COLO829 (cell line): ENCODE results near the gene CAMK1D.

ENCODE experiments used
- DNase-seq: peaks from one replicate; pipeline ENCODE4 v3.0.0; 2012; ENCODE audit warnings: low spot score

CAMK1D gene

GRCh38 chr10:12499076-12499986 lies 150.0 kb downstream of the CAMK1D start:
- DNase-seq: no peak

- no peak for DNase-seq
Measured at GRCh38 chr10:12500381-12501303, 151.3 kb downstream of the CAMK1D start.

- DNase-seq: no peak
Measured at GRCh38 chr10:12501324-12501723, 152.0 kb downstream of the CAMK1D start.

GRCh38 chr10:12501841-12502525 lies 152.6 kb downstream of the CAMK1D start:
- DNase-seq: no peak

GRCh38 chr10:12502526-12503274 lies 153.4 kb downstream of the CAMK1D start:
- DNase-seq: no peak

GRCh38 chr10:12503311-12503710 lies 154.0 kb downstream of the CAMK1D start:
- DNase-seq: no peak

- no peak for DNase-seq
Measured at GRCh38 chr10:12504176-12504575, 154.8 kb downstream of the CAMK1D start.

- no peak for DNase-seq
Measured at GRCh38 chr10:12504628-12505027, 155.3 kb downstream of the CAMK1D start.

GRCh38 chr10:12505683-12506082 lies 156.3 kb downstream of the CAMK1D start:
- no peak for DNase-seq

GRCh38 chr10:12507165-12507850 lies 158.0 kb downstream of the CAMK1D start:
- no peak for DNase-seq

- no peak for DNase-seq
Measured at GRCh38 chr10:12508165-12508564, 158.8 kb downstream of the CAMK1D start.

GRCh38 chr10:12509016-12509793 lies 159.9 kb downstream of the CAMK1D start:
- no peak for DNase-seq

- DNase-seq: no peak
Measured at GRCh38 chr10:12509794-12510100, 160.4 kb downstream of the CAMK1D start.

GRCh38 chr10:12510501-12510941 lies 161.2 kb downstream of the CAMK1D start:
- DNase-seq: no peak

GRCh38 chr10:12510984-12511383 lies 161.6 kb downstream of the CAMK1D start:
- DNase-seq: no peak

GRCh38 chr10:12511651-12512050 lies 162.3 kb downstream of the CAMK1D start:
- no peak for DNase-seq

GRCh38 chr10:12512332-12513002 lies 163.1 kb downstream of the CAMK1D start:
- DNase-seq: no peak

GRCh38 chr10:12513003-12513365 lies 163.6 kb downstream of the CAMK1D start:
- DNase-seq: no peak

GRCh38 chr10:12513775-12514673 lies 164.7 kb downstream of the CAMK1D start:
- DNase-seq: no peak
